ENCODE data around the gene MVK.

DNA sequence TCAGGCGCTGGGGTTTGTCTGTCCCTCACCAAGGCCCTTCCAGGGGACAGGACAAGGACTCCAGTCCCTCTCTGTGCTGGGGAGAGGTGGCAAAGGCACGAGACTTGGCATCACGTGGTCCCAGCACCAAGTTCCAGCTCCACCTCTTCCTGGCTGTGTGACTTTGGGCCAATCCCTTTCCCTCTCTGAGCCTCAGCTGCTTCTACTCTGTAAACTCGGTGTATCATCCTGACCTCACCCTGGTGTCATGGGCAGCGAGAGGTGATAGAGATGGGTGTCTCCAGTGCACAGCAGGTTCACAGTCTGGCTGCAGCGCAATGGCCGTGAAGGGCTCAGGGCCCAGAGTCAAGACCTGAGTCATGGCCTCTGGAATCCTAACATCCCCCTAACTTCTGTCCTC, 54.0 kb downstream of the MVK start:
- TF ChIP-seq, protein P1, sequence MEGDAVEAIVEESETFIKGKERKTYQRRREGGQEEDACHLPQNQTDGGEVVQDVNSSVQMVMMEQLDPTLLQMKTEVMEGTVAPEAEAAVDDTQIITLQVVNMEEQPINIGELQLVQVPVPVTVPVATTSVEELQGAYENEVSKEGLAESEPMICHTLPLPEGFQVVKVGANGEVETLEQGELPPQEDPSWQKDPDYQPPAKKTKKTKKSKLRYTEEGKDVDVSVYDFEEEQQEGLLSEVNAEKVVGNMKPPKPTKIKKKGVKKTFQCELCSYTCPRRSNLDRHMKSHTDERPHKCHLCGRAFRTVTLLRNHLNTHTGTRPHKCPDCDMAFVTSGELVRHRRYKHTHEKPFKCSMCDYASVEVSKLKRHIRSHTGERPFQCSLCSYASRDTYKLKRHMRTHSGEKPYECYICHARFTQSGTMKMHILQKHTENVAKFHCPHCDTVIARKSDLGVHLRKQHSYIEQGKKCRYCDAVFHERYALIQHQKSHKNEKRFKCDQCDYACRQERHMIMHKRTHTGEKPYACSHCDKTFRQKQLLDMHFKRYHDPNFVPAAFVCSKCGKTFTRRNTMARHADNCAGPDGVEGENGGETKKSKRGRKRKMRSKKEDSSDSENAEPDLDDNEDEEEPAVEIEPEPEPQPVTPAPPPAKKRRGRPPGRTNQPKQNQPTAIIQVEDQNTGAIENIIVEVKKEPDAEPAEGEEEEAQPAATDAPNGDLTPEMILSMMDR (IDR thresholded peaks at IDR 0.05 in 4 of 5, conservative IDR thresholded peaks at IDR 0.05 in 1 of 5), result no peak
- no peak for TF ChIP-seq POLR2A (IDR thresholded peaks at IDR 0.05)

Data from gastrocnemius medialis (tissue), 4 donors.